MG63 (cell line): Measurements from ENCODE around the gene TANGO2. TPM values are rescaled to one million over a fixed set of nuclear protein-coding genes. Genes with fewer than 3 reads are reported as not detected.

Experiments
- DNase-seq: peaks from one replicate; pipeline ENCODE4 v3.0.0-alpha.2; 2020
- H3K27me3 ChIP-seq: fragments of 250-450 bp; sonication (Bioruptor Pico); 2 replicates; pipeline ENCODE4 v1.5.1; 2020; ENCODE audit warnings: mild to moderate bottlenecking, moderate library complexity
- H3K36me3 ChIP-seq: fragments of 250-450 bp; sonication (Bioruptor Pico); 2 replicates; pipeline ENCODE4 v1.5.1; 2020; ENCODE audit warnings: mild to moderate bottlenecking, moderate library complexity
- H3K4me3 ChIP-seq: fragments of 250-450 bp; sonication (Bioruptor Pico); 2 replicates; pipeline ENCODE4 v1.5.1; 2020; ENCODE audit warnings: mild to moderate bottlenecking, moderate library complexity
- H3K9me3 ChIP-seq: fragments of 250-450 bp; sonication (Bioruptor Pico); 2 replicates; pipeline ENCODE4 v1.5.1; 2020; ENCODE audit warnings: mild to moderate bottlenecking, moderate library complexity
- total RNA-seq: library from RNA; depleted of rRNA; stranded (reverse); fragments of >200 nt; shearing (Covaris generic); gene quantifications from 2 replicates; pipeline ENCODE4 v1.2.3, GENCODE V29; 2014; ENCODE audit warnings: low replicate concordance

TANGO2 gene
- total RNA-seq, 1 experiment from 2014 or later = 21.0 TPM

- H3K4me3 ChIP-seq = no peak overlapping the region
- H3K27me3 ChIP-seq = no peaks in the 10 kb centered on the region
- H3K36me3 ChIP-seq = peaks cover 83% of the 10 kb centered on the region
- no peaks in the 10 kb centered on the region for H3K9me3 ChIP-seq
- DNase-seq = no peak
Measured at GRCh38 chr22:20107471-20107901, 86.6 kb downstream of the TANGO2 start.

- no peak for DNase-seq
- H3K27me3 ChIP-seq = no peaks in the 10 kb centered on the region
- H3K9me3 ChIP-seq = no peaks in the 10 kb centered on the region
- no peak overlapping the region for H3K4me3 ChIP-seq
- H3K36me3 ChIP-seq = peaks cover 84% of the 10 kb centered on the region
Measured at GRCh38 chr22:20107951-20108756, 87.2 kb downstream of the TANGO2 start.

- no peak for DNase-seq
- peaks cover 83% of the 10 kb centered on the region for H3K36me3 ChIP-seq
- H3K27me3 ChIP-seq = no peaks in the 10 kb centered on the region
Measured at GRCh38 chr22:20108757-20109230, 87.9 kb downstream of the TANGO2 start.

GRCh38 chr22:20109411-20110358 is 88.8 kb downstream of the TANGO2 start:
- Histone ChIP-seq H3K36me3 (peaks cover 85% of the 10 kb centered on the region), H3K9me3 (no peaks in the 10 kb centered on the region), H3K27me3 (no peaks in the 10 kb centered on the region), H3K4me3 (no peak overlapping the region)
- DNase-seq = no peak

More at GRCh38 chr22:20108757-20109230, 87.9 kb downstream of the TANGO2 start:
- Histone ChIP-seq H3K9me3 (no peaks in the 10 kb centered on the region), H3K4me3 (no peak overlapping the region)

GRCh38 chr22:20110359-20110985 is 89.6 kb downstream of the TANGO2 start:
- H3K4me3 ChIP-seq = no peak overlapping the region
- H3K9me3 ChIP-seq = no peaks in the 10 kb centered on the region
- H3K27me3 ChIP-seq = no peaks in the 10 kb centered on the region
- H3K36me3 ChIP-seq = peaks cover 85% of the 10 kb centered on the region
- no peak for DNase-seq

GRCh38 chr22:20111045-20111688 is 90.3 kb downstream of the TANGO2 start:
- peaks cover 85% of the 10 kb centered on the region for H3K36me3 ChIP-seq
- H3K27me3 ChIP-seq = no peaks in the 10 kb centered on the region
- H3K4me3 ChIP-seq = no peak overlapping the region
- no peak for DNase-seq
- H3K9me3 ChIP-seq = no peaks in the 10 kb centered on the region

- Histone ChIP-seq H3K27me3 (no peaks in the 10 kb centered on the region), H3K9me3 (no peaks in the 10 kb centered on the region), H3K4me3 (no peak overlapping the region), H3K36me3 (peaks cover 80% of the 10 kb centered on the region)
- no peak for DNase-seq
Measured at GRCh38 chr22:20111689-20112622, 91.0 kb downstream of the TANGO2 start.

- Histone ChIP-seq H3K27me3 (no peaks in the 10 kb centered on the region), H3K36me3 (peaks cover 75% of the 10 kb centered on the region), H3K9me3 (no peaks in the 10 kb centered on the region), H3K4me3 (no peak overlapping the region)
- DNase-seq = no peak
Measured at GRCh38 chr22:20112623-20113511, 92.0 kb downstream of the TANGO2 start.

- H3K4me3 ChIP-seq = no peak overlapping the region
- peaks cover 77% of the 10 kb centered on the region for H3K36me3 ChIP-seq
- H3K27me3 ChIP-seq = no peaks in the 10 kb centered on the region
- DNase-seq = no peak
- H3K9me3 ChIP-seq = no peaks in the 10 kb centered on the region
Measured at GRCh38 chr22:20113551-20114310, 92.8 kb downstream of the TANGO2 start.

GRCh38 chr22:20114506-20115475 is 93.9 kb downstream of the TANGO2 start:
- no peak overlapping the region for H3K4me3 ChIP-seq
- no peaks in the 10 kb centered on the region for H3K27me3 ChIP-seq
- no peak for DNase-seq
- no peaks in the 10 kb centered on the region for H3K9me3 ChIP-seq
- peaks cover 77% of the 10 kb centered on the region for H3K36me3 ChIP-seq

GRCh38 chr22:20115691-20116375 is 94.9 kb downstream of the TANGO2 start, which contains the start of gene RANBP1:
Gene RANBP1 (plus strand): TSS chr22:20116104. CDS start chr22:20116185, 81 bp downstream.
- no peaks in the 10 kb centered on the region for H3K9me3 ChIP-seq
- H3K36me3 ChIP-seq = peaks cover 77% of the 10 kb centered on the region
- H3K27me3 ChIP-seq = no peaks in the 10 kb centered on the region
- peak within 1 kb of the TSS; percentile 97 for H3K4me3 ChIP-seq
- no peak for DNase-seq

GRCh38 chr22:20116376-20116950 is 95.6 kb downstream of the TANGO2 start:
- peaks cover 79% of the 10 kb centered on the region for H3K36me3 ChIP-seq
- no peak for DNase-seq
- peak overlapping the region; percentile 97 for H3K4me3 ChIP-seq
- no peaks in the 10 kb centered on the region for H3K27me3 ChIP-seq
- no peaks in the 10 kb centered on the region for H3K9me3 ChIP-seq
